Hematopoietic multipotent progenitor cell treated with erythropoietin and hydrocortisone succinate and interleukin-3 and kit ligand, for 15 days (in vitro differentiated cells): Measurements from ENCODE around the gene RIC8B.
A peak's percentile ranks its signal among the peaks of the same experiment; 100 is the strongest.

Experiments
- DNase-seq: peaks from one replicate; pipeline ENCODE4 v3.0.0-alpha.2; 2015; ENCODE audit warnings: low spot score

RIC8B gene

DNA sequence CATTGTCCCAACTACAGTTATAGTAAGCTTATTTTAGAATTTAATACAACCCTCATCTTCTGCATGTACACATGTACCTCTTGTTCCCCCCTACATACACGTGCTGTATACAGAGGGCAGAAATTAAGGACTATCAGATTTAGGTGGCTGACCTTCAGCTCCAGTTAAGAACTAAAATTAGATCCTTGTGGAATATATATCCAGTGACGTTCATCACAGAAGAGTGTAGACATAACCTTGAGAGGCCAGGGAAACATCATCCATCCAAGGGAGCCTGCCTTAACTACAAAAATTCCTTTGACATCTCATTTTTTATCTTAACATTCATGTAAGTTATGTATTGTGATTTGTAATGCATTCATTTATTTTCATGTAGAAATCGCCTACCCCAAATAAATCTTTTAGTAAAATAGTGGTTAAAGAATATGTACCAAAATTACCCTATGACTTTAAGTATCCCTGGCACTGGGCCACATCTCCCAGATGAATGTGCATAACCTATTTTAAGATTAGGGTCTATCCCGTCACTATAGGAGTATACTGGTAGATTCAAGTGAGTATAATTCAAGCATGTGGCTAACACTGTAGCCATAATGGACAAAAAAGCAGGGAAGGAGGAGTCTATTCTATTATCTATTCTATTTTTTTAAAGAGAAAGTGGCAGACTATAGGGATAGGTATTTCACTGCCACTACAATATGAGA is 27.5 kb downstream of the RIC8B start:
- DNase-seq = no peak

DNA sequence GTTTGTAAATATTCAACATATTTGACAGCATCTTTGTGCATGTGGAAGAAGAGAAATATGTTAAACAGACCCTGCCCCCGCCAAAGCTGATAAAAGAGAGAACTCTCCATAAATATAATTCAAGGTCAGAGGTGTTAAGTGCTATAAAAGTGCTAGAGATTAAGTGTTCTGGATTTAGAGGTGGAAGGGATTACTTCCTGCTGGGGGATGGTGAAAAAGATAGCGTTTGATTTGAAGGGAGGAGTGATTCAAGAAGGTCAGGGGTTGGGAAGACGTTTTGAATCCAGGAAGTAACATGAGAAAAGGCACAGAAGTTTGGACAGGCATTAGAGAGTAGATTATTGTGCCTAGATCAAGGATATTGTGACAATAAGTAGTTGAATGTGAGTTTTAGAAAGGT is 30.2 kb downstream of the RIC8B start:
- no peak for DNase-seq

DNA sequence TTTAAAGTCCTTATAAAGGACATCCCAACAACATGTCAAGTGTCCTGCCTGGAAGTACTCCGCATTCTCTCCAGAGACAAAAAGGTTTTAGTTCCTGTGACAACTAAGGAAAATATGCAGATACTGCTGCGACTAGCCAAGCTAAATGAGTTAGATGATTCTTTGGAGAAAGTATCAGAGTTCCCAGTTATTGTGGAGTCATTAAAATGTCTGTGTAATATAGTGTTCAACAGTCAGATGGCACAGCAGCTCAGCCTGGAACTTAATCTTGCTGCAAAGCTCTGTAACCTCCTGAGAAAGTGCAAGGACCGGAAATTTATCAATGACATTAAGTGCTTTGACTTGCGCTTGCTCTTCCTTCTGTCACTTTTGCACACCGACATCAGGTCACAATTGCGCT is 40.2 kb downstream of the RIC8B start:
- DNase-seq = no peak

DNA sequence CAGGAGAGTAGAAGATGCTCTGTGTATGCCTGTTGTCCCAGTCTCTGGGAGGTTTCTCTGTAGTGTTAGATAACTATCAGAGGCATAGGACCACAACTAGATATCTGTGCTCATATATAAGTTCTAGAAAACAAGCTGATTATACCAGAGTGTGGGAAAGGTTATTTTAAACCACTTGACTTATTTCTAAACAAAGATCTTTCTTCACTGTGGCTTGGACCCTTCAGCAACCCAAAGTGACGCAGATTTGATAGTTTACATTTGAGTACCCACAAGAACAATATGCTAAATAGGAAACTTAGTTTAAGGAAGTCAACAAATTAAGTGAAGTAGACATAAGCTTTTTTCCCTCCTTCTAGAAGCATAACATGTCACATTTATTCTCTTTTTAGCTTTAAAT is 41.3 kb downstream of the RIC8B start:
- DNase-seq = no peak

DNA sequence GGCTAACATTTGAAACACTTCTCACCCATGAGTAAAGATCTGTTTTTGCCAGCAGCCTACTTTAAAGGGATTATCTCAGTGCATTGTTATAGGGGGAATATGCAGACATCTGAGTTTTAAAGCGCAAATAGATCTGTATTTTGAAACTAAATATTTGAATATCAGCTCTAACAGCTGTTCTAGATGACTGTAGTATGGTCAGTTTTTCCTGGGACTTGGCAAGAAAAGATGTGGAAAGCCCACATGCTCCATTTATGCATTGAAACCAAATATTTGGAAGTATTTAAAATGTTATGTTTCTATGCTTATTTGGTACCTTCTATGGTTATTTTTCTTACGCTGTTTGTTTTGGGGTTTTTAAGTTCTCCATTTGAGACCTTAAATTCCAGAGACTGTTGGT is 41.7 kb downstream of the RIC8B start:
- DNase-seq = no peak

DNA sequence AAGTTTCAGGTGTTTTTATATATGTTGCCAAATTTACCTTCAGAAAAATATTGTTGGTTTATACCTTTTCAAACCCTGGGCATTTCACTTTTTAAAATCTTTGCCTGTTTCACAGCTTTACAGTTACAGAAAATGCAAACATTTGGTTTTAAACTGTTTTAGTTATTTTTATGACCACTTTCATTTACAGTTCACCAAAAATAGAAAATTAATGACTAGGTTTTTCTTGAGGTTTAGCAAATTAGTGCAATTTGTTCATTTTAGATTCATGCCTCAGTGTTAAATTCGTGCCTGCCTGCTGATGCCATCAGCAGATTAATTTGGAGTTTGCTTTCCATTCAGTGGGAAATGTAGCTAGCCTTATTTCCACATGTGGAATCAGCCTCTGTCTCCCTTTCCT is 45.5 kb downstream of the RIC8B start:
- no peak for DNase-seq

DNA sequence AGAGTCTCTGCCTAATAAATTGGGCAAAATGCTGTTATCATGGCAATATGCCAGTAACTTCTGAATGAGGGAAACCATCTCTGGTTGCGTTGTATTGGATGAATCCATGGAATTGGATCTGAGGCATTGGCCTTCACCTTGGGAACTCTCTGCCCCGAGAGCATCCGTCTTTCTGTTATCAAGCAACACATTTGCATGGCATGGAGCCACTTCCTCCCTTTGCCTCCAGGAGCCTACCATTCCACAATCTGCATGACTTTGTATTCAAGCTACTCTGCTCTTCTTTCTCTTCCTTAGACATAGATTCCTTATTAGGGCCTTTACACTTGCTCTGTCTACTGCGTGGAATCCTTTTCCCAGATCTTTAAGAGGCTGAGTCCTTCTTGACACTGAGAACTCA is 57.2 kb downstream of the RIC8B start:
- DNase-seq = no peak

DNA sequence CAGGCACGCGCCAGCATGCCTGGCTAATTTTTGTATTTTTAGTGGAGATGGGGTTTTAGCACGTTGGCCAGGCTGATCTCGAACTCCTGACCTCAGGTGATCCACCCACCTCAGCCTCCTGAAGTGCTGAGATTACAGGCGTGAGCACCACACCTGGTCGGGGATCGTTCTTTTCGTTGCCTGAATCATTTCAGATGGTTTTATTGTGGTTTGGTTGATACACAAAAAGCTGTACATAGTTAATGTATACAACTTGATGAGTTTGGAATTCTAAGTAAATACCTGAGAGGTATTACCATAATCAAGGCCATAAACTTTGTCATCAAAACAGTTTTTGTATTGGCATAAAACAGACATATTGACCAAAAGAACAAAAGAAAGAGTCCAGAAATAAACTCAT is 63.3 kb downstream of the RIC8B start:
- DNase-seq = no peak

DNA sequence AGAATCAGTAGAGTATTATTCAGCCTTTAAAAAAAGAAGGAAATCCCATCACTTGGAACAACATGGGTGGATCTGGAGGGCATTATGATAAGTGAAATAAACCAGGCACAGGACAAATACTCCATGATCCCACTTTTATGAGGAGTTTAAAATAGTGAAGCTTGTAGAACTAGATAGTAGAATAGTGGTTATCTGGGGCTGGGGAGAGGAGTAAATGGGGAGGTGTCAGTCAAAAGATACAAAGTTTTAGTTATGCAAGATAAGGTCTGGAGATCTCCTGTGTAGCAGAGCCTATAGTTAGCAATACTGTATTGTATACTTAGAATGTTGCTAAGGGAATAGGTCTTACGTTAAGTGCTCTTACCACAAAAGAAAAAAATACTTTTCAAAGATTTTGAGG is 64.9 kb downstream of the RIC8B start:
- DNase-seq = no peak

DNA sequence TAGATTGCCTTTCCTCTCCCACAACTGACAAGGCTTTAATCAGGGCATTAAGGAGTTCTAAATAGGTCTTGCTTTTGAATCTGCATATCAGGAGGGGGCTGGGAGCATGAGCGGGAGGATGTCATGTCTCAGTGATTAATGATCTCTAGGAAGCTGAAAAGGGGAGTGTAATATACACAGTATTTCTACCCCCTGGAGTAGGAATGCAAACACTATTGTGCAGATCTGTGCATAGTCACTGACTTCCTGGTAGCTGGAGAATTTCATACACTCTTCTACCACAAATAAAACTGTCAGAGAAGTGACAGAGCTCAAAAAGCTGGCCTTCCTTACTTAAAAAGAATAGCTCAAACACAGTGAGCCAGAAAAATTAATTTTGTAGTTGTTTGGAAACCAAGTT is 65.8 kb downstream of the RIC8B start:
- DNase-seq = no peak

DNA sequence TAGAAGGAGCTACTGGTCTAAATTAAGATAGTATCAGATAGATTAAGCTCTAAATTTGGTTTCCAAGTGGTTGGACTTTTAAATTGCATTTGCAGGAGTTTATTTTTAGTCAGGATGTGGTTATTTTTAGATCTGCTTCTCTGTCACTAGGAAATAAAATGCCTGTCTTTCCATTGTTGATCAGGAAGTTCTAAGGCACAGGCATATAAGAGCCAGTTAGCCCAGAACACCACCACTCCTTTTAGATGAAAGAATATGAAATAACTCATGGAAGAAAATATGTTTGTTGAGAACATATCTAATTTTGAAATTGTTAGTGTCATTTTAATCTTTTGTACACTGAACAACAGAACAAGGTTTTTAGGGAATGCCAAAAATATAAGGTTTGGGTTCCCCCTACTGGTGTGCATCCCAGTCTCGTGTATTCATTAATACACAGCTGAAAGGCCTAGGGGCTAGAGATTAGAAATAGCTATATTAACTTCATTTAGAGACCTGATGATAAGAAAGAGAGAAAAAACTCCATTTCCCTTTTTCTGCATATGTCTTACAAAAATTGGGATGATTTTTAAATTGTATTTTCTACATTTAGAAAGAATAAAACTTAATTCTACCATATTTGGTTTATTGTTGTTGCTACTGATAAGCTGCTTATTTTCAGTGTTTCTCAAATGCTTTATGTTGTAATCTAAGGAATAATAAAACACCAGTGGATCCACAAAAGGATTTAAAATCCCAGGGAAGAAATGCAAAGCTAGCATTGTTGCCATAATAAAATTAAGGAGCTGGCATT is 67.2 kb downstream of the RIC8B start:
- DNase-seq = peak; percentile 36

DNA sequence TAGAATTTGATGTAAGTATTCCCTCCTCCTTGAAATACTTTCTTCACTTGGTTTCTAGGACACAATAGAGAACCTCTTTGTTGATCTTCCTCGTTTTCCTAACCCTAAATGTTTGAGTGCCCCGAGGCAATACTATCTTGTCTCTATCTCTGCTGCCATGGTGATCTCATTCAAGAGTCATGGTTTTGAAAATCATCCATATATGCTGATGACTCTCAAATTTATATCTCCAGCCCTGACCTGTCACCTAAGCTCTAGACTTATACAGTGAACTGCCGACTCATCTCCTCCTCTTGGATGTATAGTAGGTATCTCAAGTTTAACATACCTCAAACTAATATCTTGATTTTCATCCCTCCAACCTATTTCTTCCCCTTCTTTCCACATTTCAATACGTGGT is 71.4 kb downstream of the RIC8B start:
- no peak for DNase-seq

DNA sequence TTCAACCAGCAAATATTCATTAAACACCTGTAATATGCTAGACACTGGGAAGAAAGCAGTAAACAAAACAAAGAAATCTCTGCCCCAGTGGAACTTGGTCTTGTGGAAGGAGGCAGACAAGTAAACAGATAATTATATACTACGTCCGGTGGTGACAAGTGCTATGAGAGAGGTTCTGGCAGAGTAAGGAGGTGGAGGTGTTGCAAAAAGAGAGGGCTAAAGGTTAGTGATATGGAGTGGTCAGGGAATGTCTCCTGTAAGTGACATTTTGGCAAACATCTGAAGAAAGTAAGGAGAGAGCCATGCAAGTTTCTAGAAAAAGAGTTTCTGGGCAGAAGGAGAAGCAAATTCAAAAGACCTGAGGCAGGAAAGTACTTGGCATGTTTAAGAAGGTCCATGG is 73.4 kb downstream of the RIC8B start:
- DNase-seq = no peak

DNA sequence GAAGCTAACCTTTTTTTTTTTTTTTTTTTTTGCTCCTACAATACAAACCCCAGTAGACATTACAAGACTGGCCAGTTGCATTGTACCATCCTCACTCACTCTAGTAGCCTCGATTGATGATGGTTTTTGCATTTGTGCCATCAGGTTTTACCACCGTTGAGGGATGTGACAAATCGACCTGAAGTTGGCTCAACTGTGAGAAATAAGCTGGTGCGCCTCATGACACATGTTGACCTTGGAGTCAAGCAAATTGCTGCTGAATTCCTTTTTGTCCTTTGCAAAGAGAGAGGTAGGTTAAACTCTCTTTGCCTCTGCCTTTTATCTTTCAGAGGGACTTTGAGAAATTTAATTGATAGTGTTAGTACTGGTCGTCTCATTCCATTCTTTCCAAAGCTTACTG is 76.8 kb downstream of the RIC8B start:
- DNase-seq = no peak

DNA sequence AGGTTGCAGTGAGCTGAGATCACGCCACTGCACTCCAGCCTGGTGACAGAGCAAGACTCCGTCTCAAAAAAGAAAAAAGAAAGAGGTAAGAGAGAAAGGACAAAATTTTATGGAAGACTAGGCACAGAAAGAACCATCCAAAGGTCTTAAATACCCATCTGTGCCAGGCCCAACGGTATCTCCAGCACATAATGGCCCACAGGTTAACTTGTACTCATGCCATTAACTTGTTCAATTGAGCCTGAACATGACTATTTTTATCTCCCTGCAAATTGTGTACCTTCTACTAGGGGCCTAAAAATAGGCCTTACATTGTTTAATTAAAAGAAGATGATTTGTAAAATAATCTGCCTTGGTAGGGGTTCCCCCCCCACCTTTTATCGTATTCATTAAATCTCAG is 80.2 kb downstream of the RIC8B start:
- DNase-seq = no peak

DNA sequence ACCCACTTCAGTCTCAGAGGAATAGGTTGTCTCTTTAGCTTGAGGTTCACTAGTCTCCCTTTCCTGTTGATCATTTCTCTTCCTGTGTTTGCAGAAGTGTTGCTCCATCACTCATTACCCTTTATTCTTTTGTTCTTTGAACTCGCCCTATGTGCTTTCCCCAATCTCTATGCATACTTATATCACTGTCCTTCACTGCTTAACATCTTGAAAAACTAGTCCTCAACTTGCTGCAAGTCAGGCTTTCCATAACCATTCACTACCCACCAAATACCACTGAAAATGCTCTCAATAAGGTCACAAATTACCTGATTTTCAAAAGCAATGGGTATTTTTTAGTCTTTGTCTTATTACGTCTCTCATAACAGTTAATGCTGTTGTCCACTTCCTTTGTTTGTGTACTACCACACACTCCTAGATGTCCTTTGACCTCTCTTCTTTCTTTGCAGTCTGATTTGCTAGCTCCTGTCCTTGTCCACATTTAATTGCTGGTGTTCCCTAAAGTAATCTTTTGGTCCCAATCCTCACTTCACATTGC is 80.8 kb downstream of the RIC8B start:
- DNase-seq = no peak

DNA sequence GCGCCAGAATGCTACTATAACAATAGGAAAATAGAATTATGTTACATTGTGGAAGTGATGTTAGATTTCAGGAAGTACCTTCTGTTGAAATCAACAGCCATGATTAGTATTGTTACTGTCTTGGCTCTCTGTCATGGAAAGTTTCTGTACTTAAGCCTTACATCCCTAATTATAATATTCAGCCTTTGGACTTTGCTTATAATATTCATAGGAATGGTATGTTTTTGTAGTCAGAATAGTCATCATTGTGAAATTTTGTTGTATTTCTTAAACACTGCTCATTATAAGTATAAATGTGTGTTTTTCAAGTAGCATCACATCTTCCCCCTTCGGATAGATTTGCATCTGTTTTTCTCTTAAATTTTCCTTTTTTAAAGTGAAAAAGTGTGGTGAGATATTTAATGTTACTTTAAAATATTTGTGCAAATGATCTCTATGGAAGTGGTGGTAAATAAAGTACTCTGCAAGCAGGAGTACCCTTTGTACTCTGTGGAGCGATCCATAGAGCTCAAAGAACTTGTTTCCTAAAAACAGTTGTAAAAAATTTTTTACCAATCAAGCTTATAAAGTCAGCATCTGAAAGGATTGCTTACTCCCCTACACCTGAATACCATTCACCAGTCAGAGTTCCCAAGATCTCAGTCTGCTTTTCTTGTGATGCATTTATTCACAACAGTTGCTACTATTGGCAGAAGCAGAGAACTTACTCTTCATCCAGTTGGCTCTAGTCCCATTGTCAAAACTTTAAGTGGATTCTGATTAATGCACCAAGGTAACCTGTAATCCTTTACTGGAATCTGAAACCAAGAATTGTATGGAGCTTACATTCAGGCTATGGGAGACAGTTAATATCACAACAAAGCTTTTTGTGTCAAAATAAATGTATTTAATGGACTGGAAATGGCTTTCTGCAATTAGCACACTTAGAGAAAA is 87.8 kb downstream of the RIC8B start:
- DNase-seq = no peak

DNA sequence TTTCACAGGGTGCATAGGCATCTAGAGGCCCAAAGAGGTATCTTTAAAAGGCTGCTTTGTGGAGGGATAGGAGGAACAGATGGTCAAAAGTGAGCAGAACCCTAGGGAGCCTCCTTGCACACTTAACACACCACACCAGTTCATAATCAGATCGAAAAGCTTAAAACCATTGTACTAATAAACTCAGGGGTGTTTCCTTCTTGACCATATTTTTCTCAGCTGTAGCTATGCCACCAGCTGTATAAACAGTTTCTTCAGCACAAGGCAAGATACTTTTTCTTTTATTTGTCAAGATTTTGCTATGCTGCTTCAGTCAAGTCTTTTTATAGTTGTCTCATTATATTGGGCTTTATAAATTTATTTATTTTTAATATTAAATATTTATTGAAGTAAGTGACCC is 88.7 kb downstream of the RIC8B start:
- no peak for DNase-seq

DNA sequence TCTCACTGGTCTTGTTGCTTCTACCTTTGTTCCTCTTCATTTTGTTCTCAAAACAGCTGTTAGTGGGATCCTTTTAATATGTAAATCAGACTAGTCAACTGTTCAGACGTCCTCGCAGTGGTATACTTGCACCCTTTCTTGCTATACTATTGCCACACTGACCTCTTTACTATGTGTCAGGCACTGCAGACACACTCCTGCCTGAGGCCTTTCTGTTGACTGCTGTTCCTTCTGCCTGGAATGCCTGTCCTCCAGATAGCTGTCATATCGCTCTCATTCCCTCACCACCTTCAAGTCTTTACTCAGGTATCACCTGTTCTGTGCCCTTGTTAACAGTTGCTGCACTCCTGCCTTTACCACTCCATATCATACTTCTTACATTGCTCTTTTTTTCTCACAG is 91.2 kb downstream of the RIC8B start:
- DNase-seq = no peak

DNA sequence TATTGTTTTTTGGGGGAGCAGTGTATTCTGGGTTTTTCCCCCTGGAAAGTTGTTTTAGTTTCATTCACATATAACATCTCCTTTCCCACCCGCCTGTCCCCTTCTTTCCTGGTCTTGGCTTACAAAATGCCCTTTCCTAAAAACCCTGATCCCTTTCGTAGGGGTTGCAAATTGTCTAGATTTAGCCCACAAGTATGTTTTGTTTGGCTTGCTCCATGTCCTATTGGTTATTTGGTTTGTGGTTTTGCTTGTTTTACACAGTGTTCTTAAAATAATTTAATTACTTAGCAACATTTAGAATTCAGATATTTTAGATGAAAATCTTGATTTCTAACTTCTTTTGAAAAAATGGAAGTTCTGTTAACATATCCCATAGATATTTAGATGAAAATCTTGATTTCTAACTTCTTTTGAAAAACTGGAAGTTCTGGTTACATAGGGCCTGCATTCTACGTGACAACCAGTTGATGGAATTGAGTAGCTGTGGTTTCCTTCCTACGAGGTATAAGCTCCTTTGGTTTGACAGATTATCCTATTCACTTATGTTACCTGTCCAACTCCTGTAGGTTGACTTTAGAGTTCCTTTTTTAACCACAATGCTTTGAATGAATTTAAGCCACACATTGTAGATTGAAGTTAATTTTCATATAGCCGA is 92.1 kb downstream of the RIC8B start:
- DNase-seq = no peak

DNA sequence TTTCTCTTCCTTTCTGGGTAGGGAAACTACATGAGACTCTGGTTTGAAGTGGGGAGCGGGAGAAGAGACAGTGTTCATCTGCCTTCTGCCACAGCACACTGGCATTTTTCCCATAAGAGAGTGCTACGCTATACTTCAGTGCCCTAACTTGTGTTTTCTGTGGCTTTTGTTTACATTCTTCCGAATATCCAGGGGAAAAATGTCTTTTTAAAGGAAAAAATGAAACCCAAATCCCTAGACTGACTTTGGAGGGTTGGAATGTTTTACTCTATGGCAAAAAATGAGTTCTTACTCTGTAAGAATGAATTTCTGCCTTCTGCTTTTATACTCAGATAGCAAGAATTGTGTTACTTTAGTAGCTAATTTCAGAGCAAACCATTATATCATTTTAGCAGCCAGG is 93.2 kb downstream of the RIC8B start:
- DNase-seq = no peak
